Stimulated activated CD4-positive, alpha-beta T cell treated with anti-CD3 and anti-CD28 coated beads, Interleukin-4, amount 100 ng/mL, for 48 hours (primary cell): ENCODE data around the gene CLDN34.
A peak's percentile ranks its signal among the peaks of the same experiment; 100 is the strongest.

Experiments
- DNase-seq, 2 donors: peaks; one replicate each; pipeline ENCODE4 v3.0.0-alpha.2; 2020; ENCODE audit warnings: low read depth in 2 of 2

The CLDN34 gene

GRCh38 chrX:9980401-9980800 lies 13.2 kb downstream of the CLDN34 start:
- no peak for DNase-seq

- no peak for DNase-seq
These were observed 13.8 kb downstream of the CLDN34 start for GRCh38 chrX:9980927-9981326.

DNA sequence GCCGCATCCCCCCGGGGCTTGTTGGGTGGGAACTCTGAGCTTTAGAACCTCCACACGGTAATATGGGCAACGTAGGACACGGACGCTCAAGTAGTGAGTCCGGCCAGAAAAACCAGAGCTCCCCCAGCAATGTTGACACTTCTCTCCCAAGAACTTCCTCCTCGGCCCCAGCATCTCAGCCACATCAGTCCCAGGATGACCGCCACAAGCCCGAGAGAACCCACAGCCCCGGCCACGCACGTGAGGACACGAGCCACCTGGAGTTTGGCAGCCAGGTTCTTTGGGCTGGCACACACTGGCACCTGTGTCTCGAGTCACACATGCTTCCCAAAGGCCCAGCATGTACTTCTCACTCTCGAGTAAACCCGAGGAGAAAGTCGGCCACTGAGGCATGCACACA lies 16.3 kb downstream of the CLDN34 start:
- DNase-seq = no peak

- DNase-seq = no peak
These were observed 16.7 kb downstream of the CLDN34 start for GRCh38 chrX:9983846-9984245.

DNA sequence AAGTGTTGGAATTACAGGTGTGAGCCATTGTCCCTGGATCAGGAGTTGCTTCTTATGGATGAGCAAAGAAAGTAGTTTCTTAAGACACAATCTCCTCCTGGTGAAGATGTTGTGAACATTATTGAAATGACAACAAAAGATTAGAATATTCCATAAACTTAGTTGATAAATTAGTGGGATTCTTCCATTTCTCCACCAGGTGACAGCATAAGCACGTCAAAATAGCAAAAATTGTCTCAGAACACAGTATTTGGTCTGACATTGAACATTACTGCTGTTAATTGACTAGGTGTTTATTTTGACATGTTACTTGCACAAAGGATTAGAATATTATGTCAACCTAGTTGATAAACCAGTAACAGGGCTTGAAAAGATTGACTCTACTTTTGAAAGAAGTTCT lies 21.6 kb downstream of the CLDN34 start:
- DNase-seq = no peak

GRCh38 chrX:9992061-9992460 lies 24.9 kb downstream of the CLDN34 start:
- DNase-seq = no peak

GRCh38 chrX:9992724-9993123 lies 25.6 kb downstream of the CLDN34 start:
- no peak for DNase-seq

- DNase-seq = peak; percentile 63 to 70
These were observed 28.7 kb downstream of the CLDN34 start for GRCh38 chrX:9995855-9996339.

DNA sequence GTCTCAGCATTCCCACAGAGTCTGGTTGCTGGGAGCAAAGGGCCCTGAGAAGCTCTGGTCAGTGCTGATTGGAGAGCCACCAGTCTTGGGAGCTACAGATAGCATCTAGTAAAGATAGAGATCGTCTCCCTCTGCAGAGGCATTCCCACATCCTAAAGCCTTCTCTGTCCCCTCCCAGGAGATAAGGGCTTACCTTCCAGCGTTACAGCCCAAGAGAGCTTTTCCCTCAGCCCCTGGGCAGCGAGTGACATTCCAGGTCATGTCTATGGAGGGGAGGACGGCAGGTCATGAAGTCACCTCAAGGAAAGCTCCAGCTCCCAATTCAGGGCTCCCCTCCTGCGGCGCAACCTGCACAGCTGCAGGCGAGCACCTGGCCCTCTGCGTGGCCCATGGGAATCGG lies 29.9 kb downstream of the CLDN34 start:
- DNase-seq = no peak

GRCh38 chrX:9997524-9997923 lies 30.4 kb downstream of the CLDN34 start:
- DNase-seq = peak; percentile 36 to 67

DNA sequence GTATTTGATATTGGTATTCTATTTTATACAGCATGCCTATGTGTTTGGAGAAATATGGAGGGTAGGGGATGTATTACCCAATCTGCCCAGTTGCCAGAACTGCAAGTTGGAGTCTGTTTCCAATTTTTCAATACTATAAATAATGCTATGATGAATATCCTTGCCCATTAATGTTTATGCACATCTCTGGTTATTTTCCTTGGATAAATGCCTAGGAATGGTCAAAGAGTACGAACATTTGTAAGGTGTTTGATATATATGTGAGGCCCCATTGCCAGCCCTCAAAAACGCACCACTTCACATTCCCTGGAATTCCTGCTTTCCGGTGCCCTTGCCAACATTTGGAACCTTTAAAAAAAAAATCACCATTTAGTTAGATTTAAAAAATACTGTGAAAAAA lies 34.3 kb downstream of the CLDN34 start:
- no peak for DNase-seq

- DNase-seq = no peak
These were observed 37.8 kb downstream of the CLDN34 start for GRCh38 chrX:10004832-10005475.

GRCh38 chrX:10006086-10006485 lies 38.9 kb downstream of the CLDN34 start:
- no peak for DNase-seq

- no peak for DNase-seq
These were observed 39.6 kb downstream of the CLDN34 start for GRCh38 chrX:10006770-10007169.

GRCh38 chrX:10007621-10008020 lies 40.5 kb downstream of the CLDN34 start:
- DNase-seq = no peak

DNA sequence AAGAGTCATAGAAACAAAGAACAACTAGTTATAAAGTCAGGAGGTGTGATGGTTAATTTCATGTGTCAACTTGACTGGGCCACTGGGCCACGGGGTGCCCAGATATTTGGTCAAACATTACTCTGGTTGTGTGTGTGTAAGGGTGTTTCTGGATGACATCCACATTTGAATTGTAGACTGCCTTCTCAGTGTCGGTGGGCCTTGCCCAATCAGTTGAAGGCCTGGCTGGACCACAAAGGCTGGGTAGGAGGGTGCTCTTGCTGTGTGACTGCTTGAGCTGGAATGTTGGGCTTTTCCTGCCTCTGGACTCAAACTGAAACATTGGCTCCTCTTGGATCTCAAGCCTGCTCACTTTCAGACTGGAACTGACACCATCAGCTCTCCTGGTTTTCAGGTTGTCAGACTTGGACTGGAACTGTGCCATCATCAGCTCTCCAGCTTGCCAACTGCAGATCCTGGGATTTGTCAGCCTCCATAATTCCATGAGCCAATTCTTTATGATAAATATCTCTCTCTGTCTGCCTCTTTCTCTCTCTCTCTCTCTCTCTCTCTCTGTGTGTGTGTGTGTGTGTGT lies 41.4 kb downstream of the CLDN34 start:
- no peak for DNase-seq

GRCh38 chrX:10009741-10010140 lies 42.6 kb downstream of the CLDN34 start:
- DNase-seq = no peak

- no peak for DNase-seq
These were observed 43.5 kb downstream of the CLDN34 start for GRCh38 chrX:10010686-10011085.

DNA sequence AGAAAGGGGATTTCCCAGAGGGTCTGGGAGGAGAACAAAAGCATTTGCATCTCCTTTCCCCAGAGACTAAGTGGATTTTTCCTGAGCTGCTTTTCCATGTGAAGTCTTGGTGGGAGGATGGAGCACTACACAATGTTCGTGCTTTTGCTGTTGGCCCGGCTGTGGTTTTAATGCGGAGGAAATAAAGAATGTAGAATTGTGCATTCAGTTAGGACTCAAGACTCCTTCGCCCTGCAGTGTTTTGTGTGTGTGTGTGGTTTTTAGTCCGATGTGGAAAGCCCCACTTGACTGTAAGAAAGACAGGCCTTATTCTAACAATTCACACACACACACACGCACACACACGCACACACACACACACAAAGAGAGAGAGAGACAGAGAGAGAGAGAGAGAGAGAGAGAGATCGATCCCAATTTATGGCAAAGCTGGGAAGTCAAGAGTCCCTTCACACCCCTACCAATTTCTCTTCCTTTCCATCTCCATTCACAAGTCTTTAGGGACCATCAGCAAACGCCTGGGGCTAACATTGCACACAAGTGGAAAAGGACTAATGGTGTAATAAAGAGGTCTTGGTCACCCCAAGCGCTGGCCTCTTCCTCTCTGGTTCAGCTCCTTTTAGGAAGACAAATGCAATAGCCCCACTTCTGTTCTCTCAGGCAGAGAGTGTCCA lies 44.2 kb downstream of the CLDN34 start:
- no peak for DNase-seq

- no peak for DNase-seq
These were observed 44.8 kb downstream of the CLDN34 start for GRCh38 chrX:10011991-10012390.

GRCh38 chrX:10014462-10015354 lies 47.5 kb downstream of the CLDN34 start:
- peak; percentile 48 to 59 for DNase-seq

DNA sequence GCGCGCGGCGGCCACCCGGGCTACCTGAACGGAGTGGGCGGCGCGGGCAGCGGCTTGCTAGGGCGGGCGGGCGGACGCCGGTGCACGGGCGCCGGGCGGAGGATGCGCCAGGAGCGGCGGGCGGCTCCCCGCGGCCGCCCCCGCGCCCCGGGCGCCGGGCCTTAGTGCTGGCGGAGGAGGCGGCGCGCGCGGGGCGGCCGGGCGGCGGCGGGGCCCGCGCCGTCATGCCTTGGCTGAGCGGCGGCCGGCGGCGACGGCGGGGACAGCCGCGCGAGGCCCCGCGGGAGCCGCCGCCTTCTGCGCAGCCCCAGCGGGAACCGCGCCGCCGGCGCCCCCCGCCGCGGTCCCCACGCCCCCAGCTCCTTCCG lies 48.2 kb downstream of the CLDN34 start:
- DNase-seq = no peak
